ENCODE data around the gene TMSB4X. TPM values are rescaled to one million over a fixed set of nuclear protein-coding genes. Genes with fewer than 3 reads are reported as not detected.
"Not testable (repeated sequence)": the region's sequence is repeated elsewhere in the genome, so short reads cannot be mapped to it uniquely, and the experiment has no call there.

TMSB4X gene
- total and polyA plus RNA-seq, 4 donors, result 2,440 to 3,659 (median 2,708) TPM

GRCh38 chrX:12979616-12980015 lies 4.7 kb downstream of the TMSB4X start:
- H3K4me1 ChIP-seq (ENCODE audit: control insufficient read depth, insufficient read depth, low read length), result no peaks in the 10 kb centered on the region
- peak in 2 of 6 donors; percentile 43 to 48 for DNase-seq (ENCODE audit: low read depth in 4 of 6, low spot score in 6 of 6)
- H3K36me3 ChIP-seq (ENCODE audit: control insufficient read depth, insufficient read depth, low read length), result no peaks in the 10 kb centered on the region
- H3K4me3 ChIP-seq (ENCODE audit: low read depth, low read length), result no peak overlapping the region
- WGBS (ENCODE audit: insufficient coverage), result 15% methylated on average over 2 of the region's 6 CpGs
- H3K27ac ChIP-seq (ENCODE audit: low read depth, low read length), result peak overlapping the region; percentile 33
- no peaks in the 10 kb centered on the region for H3K9me3 ChIP-seq (ENCODE audit: control insufficient read depth, insufficient read depth, low read length)
- peaks cover 8% of the 10 kb centered on the region for H3K27me3 ChIP-seq (ENCODE audit: control insufficient read depth, insufficient read depth, low read length)

- not testable (repeated sequence) for H3K9me3 ChIP-seq (ENCODE audit: control insufficient read depth, insufficient read depth, low read length); H3K27me3 ChIP-seq (ENCODE audit: control insufficient read depth, insufficient read depth, low read length); H3K36me3 ChIP-seq (ENCODE audit: control insufficient read depth, insufficient read depth, low read length); H3K4me3 ChIP-seq (ENCODE audit: low read depth, low read length); H3K27ac ChIP-seq (ENCODE audit: low read depth, low read length); H3K4me1 ChIP-seq (ENCODE audit: control insufficient read depth, insufficient read depth, low read length)
- WGBS (ENCODE audit: insufficient coverage), result 66% methylated on average over 4 of the region's 9 CpGs
- peak in 1 of 6 donors; percentile 40 for DNase-seq (ENCODE audit: low read depth in 4 of 6, low spot score in 6 of 6)
These were observed 5.1 kb downstream of the TMSB4X start for GRCh38 chrX:12980039-12980438.

- WGBS (ENCODE audit: insufficient coverage), result no CpG with 5 or more reads among the region's 3 CpGs
- no peak overlapping the region for H3K4me3 ChIP-seq (ENCODE audit: low read depth, low read length)
- H3K36me3 ChIP-seq (ENCODE audit: control insufficient read depth, insufficient read depth, low read length), result no peaks in the 10 kb centered on the region
- no peak for DNase-seq (ENCODE audit: low read depth in 4 of 6, low spot score in 6 of 6)
- H3K9me3 ChIP-seq (ENCODE audit: control insufficient read depth, insufficient read depth, low read length), result no peaks in the 10 kb centered on the region
- H3K27me3 ChIP-seq (ENCODE audit: control insufficient read depth, insufficient read depth, low read length), result no peaks in the 10 kb centered on the region
- no peaks in the 10 kb centered on the region for H3K4me1 ChIP-seq (ENCODE audit: control insufficient read depth, insufficient read depth, low read length)
- H3K27ac ChIP-seq (ENCODE audit: low read depth, low read length), result no peak overlapping the region
These were observed 7.0 kb downstream of the TMSB4X start for GRCh38 chrX:12981880-12982279.

- Histone ChIP-seq H3K4me3 (ENCODE audit: low read depth, low read length) (no peak overlapping the region), H3K9me3 (ENCODE audit: control insufficient read depth, insufficient read depth, low read length) (no peaks in the 10 kb centered on the region), H3K27me3 (ENCODE audit: control insufficient read depth, insufficient read depth, low read length) (no peaks in the 10 kb centered on the region), H3K4me1 (ENCODE audit: control insufficient read depth, insufficient read depth, low read length) (no peaks in the 10 kb centered on the region), H3K27ac (ENCODE audit: low read depth, low read length) (no peak overlapping the region), H3K36me3 (ENCODE audit: control insufficient read depth, insufficient read depth, low read length) (no peaks in the 10 kb centered on the region)
- WGBS (ENCODE audit: insufficient coverage), result 38% methylated on average over 1 of the region's 5 CpGs
- no peak for DNase-seq (ENCODE audit: low read depth in 4 of 6, low spot score in 6 of 6)
These were observed 9.9 kb downstream of the TMSB4X start for GRCh38 chrX:12984603-12985319.

- Histone ChIP-seq H3K4me3 (ENCODE audit: low read depth, low read length) (no peak overlapping the region), H3K4me1 (ENCODE audit: control insufficient read depth, insufficient read depth, low read length) (no peaks in the 10 kb centered on the region), H3K9me3 (ENCODE audit: control insufficient read depth, insufficient read depth, low read length) (no peaks in the 10 kb centered on the region), H3K36me3 (ENCODE audit: control insufficient read depth, insufficient read depth, low read length) (no peaks in the 10 kb centered on the region), H3K27ac (ENCODE audit: low read depth, low read length) (no peak overlapping the region), H3K27me3 (ENCODE audit: control insufficient read depth, insufficient read depth, low read length) (no peaks in the 10 kb centered on the region)
- no peak for DNase-seq (ENCODE audit: low read depth in 4 of 6, low spot score in 6 of 6)
- WGBS (ENCODE audit: insufficient coverage), result no CpG with 5 or more reads among the region's 1 CpG
These were observed 10.4 kb downstream of the TMSB4X start for GRCh38 chrX:12985331-12985730.

- Histone ChIP-seq H3K27ac (ENCODE audit: low read depth, low read length) (no peak overlapping the region), H3K4me1 (ENCODE audit: control insufficient read depth, insufficient read depth, low read length) (no peaks in the 10 kb centered on the region), H3K36me3 (ENCODE audit: control insufficient read depth, insufficient read depth, low read length) (no peaks in the 10 kb centered on the region), H3K9me3 (ENCODE audit: control insufficient read depth, insufficient read depth, low read length) (no peaks in the 10 kb centered on the region), H3K27me3 (ENCODE audit: control insufficient read depth, insufficient read depth, low read length) (no peaks in the 10 kb centered on the region), H3K4me3 (ENCODE audit: low read depth, low read length) (no peak overlapping the region)
- DNase-seq (ENCODE audit: low read depth in 4 of 6, low spot score in 6 of 6), result no peak
- WGBS (ENCODE audit: insufficient coverage), result 100% methylated on average over 2 of the region's 4 CpGs
These were observed 11.4 kb downstream of the TMSB4X start for GRCh38 chrX:12986164-12986779.

GRCh38 chrX:12986886-12987285 lies 12.0 kb downstream of the TMSB4X start:
- Histone ChIP-seq H3K36me3 (ENCODE audit: control insufficient read depth, insufficient read depth, low read length) (no peaks in the 10 kb centered on the region), H3K4me1 (ENCODE audit: control insufficient read depth, insufficient read depth, low read length) (no peaks in the 10 kb centered on the region), H3K9me3 (ENCODE audit: control insufficient read depth, insufficient read depth, low read length) (no peaks in the 10 kb centered on the region), H3K27me3 (ENCODE audit: control insufficient read depth, insufficient read depth, low read length) (no peaks in the 10 kb centered on the region), H3K27ac (ENCODE audit: low read depth, low read length) (no peak overlapping the region), H3K4me3 (ENCODE audit: low read depth, low read length) (no peak overlapping the region)
- DNase-seq (ENCODE audit: low read depth in 4 of 6, low spot score in 6 of 6), result no peak
- 72% methylated on average over 2 of the region's 2 CpGs for WGBS (ENCODE audit: insufficient coverage)

GRCh38 chrX:12987340-12987739 lies 12.4 kb downstream of the TMSB4X start:
- no peak for DNase-seq (ENCODE audit: low read depth in 4 of 6, low spot score in 6 of 6)
- WGBS (ENCODE audit: insufficient coverage), result 79% methylated on average over 2 of the region's 6 CpGs
- no peak overlapping the region for H3K27ac ChIP-seq (ENCODE audit: low read depth, low read length)
- no peaks in the 10 kb centered on the region for H3K9me3 ChIP-seq (ENCODE audit: control insufficient read depth, insufficient read depth, low read length)
- H3K4me3 ChIP-seq (ENCODE audit: low read depth, low read length), result no peak overlapping the region
- no peaks in the 10 kb centered on the region for H3K4me1 ChIP-seq (ENCODE audit: control insufficient read depth, insufficient read depth, low read length)
- no peaks in the 10 kb centered on the region for H3K27me3 ChIP-seq (ENCODE audit: control insufficient read depth, insufficient read depth, low read length)
- H3K36me3 ChIP-seq (ENCODE audit: control insufficient read depth, insufficient read depth, low read length), result no peaks in the 10 kb centered on the region

- 94% methylated on average over 5 of the region's 8 CpGs for WGBS (ENCODE audit: insufficient coverage)
- DNase-seq (ENCODE audit: low read depth in 4 of 6, low spot score in 6 of 6), result no peak
These were observed 13.1 kb downstream of the TMSB4X start for GRCh38 chrX:12987900-12988594.

More at GRCh38 chrX:12987900-12988594, 13.1 kb downstream of the TMSB4X start:
- H3K27ac ChIP-seq (ENCODE audit: low read depth, low read length), result no peak overlapping the region
- H3K4me3 ChIP-seq (ENCODE audit: low read depth, low read length), result no peak overlapping the region
- H3K27me3 ChIP-seq (ENCODE audit: control insufficient read depth, insufficient read depth, low read length), result no peaks in the 10 kb centered on the region
- no peaks in the 10 kb centered on the region for H3K4me1 ChIP-seq (ENCODE audit: control insufficient read depth, insufficient read depth, low read length)
- H3K9me3 ChIP-seq (ENCODE audit: control insufficient read depth, insufficient read depth, low read length), result no peaks in the 10 kb centered on the region
- no peaks in the 10 kb centered on the region for H3K36me3 ChIP-seq (ENCODE audit: control insufficient read depth, insufficient read depth, low read length)
